Stimulated activated CD8-positive, alpha-beta memory T cell treated with anti-CD3 and anti-CD28 coated beads, Interleukin-4, amount 100 ng/mL, for 1 hour (primary cell): Measurements from ENCODE around the gene DMTF1.
"Not testable (repeated sequence)": the region's sequence is repeated elsewhere in the genome, so short reads cannot be mapped to it uniquely, and the experiment has no call there.

ENCODE experiments used
- DNase-seq, 2 donors: peaks; one replicate each; pipeline ENCODE4 v3.0.0-alpha.2; 2020; ENCODE audit warnings: low read depth in 2 of 2, low spot score in 1 of 2

The DMTF1 gene

DNA sequence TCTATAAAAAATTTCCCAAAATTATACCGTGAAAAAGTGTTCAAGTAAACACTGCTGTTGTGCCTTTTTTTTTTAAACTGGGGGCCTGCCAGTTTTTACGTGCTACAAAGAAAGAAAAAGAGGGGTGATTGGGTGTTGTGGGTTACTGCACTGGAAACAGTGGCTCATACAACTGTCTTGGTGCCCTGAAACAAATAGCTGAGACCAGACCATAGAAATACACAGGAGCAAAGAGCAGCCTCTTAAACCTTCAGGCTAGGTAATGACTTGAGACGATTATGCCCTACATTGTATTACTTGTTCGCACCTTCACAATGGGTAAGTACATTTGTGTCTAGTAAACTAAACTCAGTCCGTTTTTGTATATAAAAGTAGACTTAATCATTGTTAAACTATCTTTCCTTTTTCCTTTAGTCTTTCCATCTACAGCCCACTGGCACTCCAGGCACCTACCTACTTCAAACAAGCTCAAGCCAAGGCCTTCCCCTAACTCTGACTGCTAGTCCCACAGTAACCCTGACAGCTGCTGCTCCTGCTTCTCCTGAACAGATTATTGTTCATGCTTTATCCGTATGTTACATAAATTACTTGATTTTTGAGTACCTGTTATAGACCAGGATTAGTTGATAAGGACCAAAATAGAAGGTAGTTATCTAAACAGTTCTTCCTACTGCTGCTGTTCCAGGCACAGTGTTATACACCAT is 40.7 kb downstream of the DMTF1 start:
- no peak for DNase-seq

- no peak for DNase-seq
These were observed 41.7 kb downstream of the DMTF1 start for GRCh38 chr7:87193912-87194311.

DNA sequence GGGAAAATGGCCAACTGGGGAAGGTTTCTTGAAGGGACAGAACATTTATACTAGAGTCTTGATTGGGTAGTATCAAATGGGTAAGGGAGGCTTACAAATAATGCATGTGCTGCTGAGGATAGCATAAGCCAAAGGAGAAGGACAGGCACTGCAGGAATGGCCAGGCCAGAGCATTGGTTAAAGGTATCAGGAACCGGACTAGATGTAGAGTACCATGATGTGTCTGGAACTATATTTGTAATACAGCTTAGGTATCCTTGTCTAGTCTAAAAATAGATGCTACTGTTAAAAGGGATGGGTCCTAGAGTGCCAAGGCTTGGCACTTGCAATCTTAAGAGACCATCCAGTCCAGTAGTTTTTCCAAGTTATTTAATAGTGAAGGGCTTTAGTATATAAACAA is 47.0 kb downstream of the DMTF1 start:
- no peak for DNase-seq

- no peak for DNase-seq
These were observed 47.6 kb downstream of the DMTF1 start for GRCh38 chr7:87199700-87200450.

- no peak for DNase-seq
These were observed 50.0 kb downstream of the DMTF1 start for GRCh38 chr7:87202208-87202607.

DNA sequence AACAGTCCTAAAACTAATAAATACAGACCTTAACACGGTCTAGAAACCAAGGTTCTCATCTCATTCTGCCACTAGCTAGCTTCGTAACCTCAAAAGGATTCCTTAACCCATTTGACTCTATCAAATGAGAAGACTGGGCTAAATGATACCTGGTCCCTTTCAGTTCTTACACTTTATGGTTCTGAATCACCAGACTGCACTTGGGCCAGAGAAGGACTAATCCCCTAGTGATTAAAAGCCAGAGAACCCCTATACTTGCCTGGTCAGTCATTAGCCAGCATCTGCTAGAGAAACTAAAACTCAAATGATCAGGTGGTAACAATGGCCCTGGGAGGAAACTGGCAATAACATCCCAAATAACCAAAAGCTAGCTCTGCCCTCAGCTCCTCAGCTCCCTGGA is 50.5 kb downstream of the DMTF1 start:
- DNase-seq, result no peak

DNA sequence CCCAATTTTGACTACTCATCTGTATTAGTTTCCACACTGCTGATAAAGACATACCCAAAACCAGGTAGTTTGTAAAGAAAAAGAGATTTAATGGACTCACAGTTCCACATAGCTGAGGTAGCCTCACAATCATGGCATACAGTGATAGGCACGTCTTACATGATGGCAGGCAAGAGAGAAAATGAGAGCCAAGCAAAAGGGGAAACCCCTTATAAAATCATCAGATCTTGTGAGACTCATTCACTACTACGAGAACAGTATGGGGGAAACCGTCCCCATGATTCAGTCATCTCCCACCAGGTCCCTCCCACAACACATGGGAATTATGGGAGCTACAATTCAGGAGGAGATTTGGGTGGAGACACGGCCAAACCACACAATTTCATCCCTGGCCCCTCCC is 51.7 kb downstream of the DMTF1 start:
- DNase-seq, result not testable (repeated sequence)

- no peak for DNase-seq
These were observed 52.7 kb downstream of the DMTF1 start for GRCh38 chr7:87204933-87205332.

DNA sequence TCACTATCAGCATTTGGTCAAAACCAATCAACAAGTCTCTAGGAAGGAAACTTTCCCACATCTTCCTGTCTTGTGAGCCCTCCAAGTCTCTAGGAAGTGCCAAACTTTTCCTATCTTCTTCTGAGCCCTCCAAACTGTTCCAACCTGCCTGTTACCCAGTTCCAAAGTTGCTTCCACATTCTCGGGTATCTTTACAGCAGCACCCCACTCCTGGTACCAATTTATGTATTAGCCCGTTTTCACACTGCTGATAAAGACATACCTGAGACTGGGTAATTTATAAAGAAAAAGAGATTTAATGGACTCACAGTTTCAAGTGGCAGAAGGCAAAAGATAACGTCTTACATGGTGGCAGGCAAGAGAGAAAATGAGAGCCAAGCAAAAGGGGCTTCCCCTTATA is 53.4 kb downstream of the DMTF1 start:
- not testable (repeated sequence) for DNase-seq

DNA sequence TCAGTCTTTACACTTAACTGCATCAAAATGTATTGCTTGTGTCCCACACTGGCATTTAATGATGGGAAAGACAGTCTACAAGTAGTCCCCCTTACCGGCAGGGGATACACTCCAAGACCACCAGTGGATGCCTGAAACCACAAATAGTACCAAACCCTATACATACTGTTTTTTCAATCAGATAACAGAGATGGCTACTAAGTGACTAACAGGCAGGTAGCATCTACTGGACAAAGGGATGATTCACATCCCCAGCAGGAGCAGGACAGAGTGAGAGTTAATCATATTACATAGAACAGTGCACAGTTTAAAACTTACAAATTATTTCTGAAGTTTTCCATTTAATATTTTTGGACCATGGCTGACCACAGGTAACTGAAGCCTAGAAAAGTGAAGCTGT is 54.1 kb downstream of the DMTF1 start:
- DNase-seq, result no peak

DNA sequence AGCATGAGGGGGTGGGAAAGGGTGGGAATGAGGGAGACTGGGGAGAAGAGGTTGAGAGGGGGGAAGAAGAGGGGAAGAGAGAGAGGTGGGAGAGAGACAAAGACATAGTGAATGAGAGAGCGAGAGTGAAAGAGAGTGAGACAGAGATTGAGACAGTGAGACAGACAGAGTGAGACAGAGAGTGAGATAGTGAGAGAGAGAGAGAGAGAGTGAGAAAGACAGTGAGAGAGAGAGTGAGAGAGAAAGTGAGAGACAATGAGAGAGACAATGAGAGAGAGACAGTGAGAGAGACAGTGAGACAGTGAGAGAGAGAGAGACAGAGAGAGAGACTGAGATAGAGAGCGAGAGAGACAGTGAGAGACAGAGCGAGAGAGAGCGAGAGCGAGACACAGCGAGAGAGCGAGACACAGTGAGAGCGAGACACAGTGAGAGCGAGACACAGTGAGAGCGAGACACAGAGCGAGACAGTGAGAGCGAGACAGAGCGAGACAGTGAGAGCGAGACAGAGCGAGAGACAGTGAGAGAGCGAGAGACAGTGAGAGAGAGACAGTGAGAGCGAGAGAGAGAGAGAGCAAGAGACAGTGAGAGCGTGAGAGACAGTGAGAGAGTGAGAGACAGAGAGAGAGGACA is 57.2 kb downstream of the DMTF1 start:
- DNase-seq, result no peak

DNA sequence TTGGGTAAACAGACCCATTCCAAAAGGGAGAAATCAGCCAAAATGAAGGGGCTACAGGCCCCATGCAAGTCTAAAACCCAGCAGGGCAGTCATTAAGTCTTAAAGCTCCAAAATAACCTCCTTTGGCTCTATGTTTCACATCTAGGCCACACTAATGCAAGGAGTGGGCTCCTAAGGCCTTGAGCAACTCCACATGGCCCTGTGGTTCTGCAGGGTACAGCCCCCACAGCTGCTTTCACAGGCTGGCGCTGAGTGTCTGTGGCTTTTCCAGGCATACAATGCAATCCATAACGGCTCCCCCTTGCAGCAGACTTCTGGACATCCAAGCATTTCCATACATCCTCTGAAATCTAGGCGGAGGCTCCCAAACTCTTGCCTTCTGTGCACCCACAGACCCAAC is 58.3 kb downstream of the DMTF1 start:
- DNase-seq, result no peak

DNA sequence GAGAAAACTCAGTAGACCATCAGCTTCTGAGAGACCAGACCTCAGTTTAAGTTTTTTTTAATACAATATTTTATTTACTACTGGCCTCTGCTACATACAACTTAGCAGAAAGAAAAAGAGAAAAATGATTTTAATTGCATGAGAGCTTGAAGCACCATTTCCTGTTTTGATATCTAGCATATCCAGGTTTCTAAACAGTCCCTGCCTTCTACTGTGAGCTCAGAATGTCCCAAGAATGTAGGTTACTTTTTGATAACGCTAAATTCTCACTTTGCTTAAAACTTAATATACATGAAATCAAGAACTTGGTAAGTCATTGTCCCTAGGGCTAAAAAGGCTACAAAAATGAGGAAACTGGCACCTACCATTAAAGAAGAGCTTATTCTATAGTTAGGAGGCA is 60.2 kb downstream of the DMTF1 start:
- no peak for DNase-seq

GRCh38 chr7:87213252-87213651 is 61.0 kb downstream of the DMTF1 start:
- no peak for DNase-seq

- no peak for DNase-seq
These were observed 61.6 kb downstream of the DMTF1 start for GRCh38 chr7:87213811-87214210.

- no peak for DNase-seq
These were observed 62.8 kb downstream of the DMTF1 start for GRCh38 chr7:87215046-87215445.

- DNase-seq, result no peak
These were observed 64.7 kb downstream of the DMTF1 start for GRCh38 chr7:87216701-87217508.

DNA sequence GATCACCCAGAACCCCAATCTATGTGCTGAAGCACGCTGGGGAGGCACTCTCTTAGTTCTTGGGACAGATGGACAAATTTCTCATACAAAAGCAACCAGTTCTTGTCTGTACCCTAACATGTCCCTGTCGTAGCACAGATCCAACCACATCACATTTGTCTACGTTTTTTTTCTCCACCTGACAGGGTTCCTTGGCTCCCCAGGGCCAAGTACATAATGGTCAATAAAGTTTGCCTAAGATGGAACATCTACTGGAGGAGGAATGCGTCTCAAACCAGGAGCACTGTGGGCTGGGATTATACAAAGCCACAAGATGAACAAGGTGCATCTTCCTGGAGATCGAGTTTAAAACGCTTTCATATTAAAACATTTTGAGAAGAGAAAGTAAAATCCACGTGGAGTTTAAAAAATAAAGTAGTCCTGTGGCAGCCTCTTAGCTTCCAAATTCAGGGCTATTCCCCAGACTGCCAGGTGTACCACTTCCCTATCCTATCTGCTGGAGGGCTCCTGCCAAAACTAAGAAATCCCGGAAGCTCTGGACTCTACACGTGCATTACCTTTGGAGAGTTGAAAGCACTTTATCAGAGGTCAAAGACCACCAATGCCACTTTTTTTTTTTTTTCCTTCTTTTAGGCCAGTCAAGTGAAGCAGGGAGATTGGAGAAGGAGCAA is 65.9 kb downstream of the DMTF1 start:
- DNase-seq, result no peak

DNA sequence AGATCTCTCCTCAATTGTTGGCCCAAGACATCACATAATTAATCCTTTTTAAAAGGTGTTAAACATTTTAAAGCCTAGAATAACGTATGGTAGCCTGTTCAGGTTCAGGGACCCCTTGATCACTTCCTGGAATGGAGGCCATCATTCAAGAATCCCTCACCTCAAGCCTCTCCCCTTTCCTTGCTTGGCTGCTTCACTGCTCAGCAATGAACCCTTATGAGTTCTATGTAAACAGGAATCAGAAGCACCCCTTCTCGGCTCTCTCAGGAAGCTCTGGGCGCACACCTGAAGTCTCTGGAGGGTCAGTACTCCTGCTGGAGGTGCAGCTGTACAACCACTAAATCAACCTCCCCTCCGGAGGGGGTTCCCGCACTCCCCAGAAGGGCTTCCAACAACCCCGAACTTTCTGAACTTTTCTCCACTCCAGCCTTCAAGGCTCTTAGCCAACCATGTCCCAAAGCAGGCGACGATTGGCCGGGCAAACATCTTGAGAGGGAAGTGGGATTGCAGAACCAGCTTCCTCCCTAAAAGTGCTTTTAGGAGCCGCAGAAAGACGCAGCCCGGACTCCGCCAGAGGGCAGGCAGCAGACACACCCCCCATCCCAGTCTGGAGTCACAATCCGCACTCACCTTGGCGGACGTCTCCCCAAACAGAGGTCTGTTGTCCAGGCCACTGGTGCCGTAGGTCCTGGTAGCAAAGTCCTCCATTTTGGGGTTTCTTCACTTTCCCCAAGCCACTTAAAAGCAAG is 66.7 kb downstream of the DMTF1 start:
- no peak for DNase-seq

DNA sequence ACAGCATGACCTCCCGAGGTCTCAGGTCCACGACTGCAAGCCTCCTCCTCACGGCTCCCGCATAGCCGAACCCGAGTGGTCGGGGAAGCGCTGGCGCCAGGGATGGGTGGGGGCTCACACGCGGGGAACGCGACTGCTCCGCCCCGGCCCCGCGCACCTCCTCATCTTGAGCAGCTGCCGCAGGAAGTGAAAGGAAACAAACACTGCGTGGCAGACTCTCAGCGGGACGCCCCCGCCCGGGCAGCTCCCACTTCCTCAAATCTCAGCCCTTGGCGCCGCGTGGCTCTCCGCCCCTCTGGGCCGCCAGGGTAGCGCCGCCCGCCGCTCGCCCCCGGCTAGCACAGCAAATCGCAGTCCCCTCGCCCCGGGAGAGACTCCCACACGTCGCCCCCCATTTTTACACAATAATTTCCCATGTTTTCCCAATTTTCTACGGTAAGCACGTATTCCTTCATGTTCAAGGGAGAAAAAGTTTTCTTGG is 67.3 kb downstream of the DMTF1 start, which contains the start of gene TMEM243:
TMEM243 (minus strand) TSS at position 188 of the 481 bp plus-strand sequence. CDS start 229 bp downstream, outside the sequence.
- DNase-seq, result peak; percentile 64 to 70
